NCI-H1694 (cell line): Measurements from ENCODE around the gene RRAD.

Source experiments
- DNase-seq: peaks from one replicate; lab custom pipeline; 2025; lab: John Stamatoyannopoulos, UW

RRAD gene

GRCh38 chr16:66917741-66918140 is 7.6 kb downstream of the RRAD start:
- DNase-seq = no peak

GRCh38 chr16:66916518-66916917 is 8.8 kb downstream of the RRAD start:
- DNase-seq = no peak

- DNase-seq = no peak
Measured at GRCh38 chr16:66915041-66915440, 10.3 kb downstream of the RRAD start.

- DNase-seq = no peak
Measured at GRCh38 chr16:66914541-66914940, 10.8 kb downstream of the RRAD start.

GRCh38 chr16:66913711-66914110 is 11.6 kb downstream of the RRAD start:
- DNase-seq = no peak

GRCh38 chr16:66913081-66913480 is 12.3 kb downstream of the RRAD start:
- DNase-seq = no peak

GRCh38 chr16:66911801-66912200 is 13.5 kb downstream of the RRAD start:
- no peak for DNase-seq

GRCh38 chr16:66911112-66911511 is 14.2 kb downstream of the RRAD start:
- no peak for DNase-seq

GRCh38 chr16:66910175-66910940 is 15.0 kb downstream of the RRAD start:
- no peak for DNase-seq

GRCh38 chr16:66908762-66909559 is 16.4 kb downstream of the RRAD start:
- DNase-seq = no peak

- DNase-seq = no peak
Measured at GRCh38 chr16:66908116-66908515, 17.2 kb downstream of the RRAD start.

GRCh38 chr16:66906916-66907836 is 18.2 kb downstream of the RRAD start:
- no peak for DNase-seq

- DNase-seq = no peak
Measured at GRCh38 chr16:66905633-66906539, 19.4 kb downstream of the RRAD start.

GRCh38 chr16:66904846-66905632 is 20.3 kb downstream of the RRAD start:
- no peak for DNase-seq

- no peak for DNase-seq
Measured at GRCh38 chr16:66904428-66904845, 20.9 kb downstream of the RRAD start.

- DNase-seq = no peak
Measured at GRCh38 chr16:66903544-66904427, 21.5 kb downstream of the RRAD start.

- no peak for DNase-seq
Measured at GRCh38 chr16:66902648-66903543, 22.4 kb downstream of the RRAD start.

GRCh38 chr16:66901626-66902025 is 23.7 kb downstream of the RRAD start:
- no peak for DNase-seq
